NB4 (cell line): Measurements from ENCODE around the gene CFAP52.

Source experiments
- MAX ChIP-seq: IDR thresholded peaks from 2 replicates; pipeline ENCODE4 v1.6.1; 2011; ENCODE audit warnings: low read depth, low read length
- POLR2A ChIP-seq: IDR thresholded peaks from 2 replicates; pipeline ENCODE4 v1.6.1; 2011; ENCODE audit warnings: mild to moderate bottlenecking; ENCODE audit not compliant: insufficient read length; ENCODE audit errors: extremely low read depth
- TF ChIP-seq, protein P1 (sequence below): IDR thresholded peaks from one replicate; pipeline ENCODE4 v1.5.1; 2012; ENCODE audit warnings: low read depth, low read length

DNA sequence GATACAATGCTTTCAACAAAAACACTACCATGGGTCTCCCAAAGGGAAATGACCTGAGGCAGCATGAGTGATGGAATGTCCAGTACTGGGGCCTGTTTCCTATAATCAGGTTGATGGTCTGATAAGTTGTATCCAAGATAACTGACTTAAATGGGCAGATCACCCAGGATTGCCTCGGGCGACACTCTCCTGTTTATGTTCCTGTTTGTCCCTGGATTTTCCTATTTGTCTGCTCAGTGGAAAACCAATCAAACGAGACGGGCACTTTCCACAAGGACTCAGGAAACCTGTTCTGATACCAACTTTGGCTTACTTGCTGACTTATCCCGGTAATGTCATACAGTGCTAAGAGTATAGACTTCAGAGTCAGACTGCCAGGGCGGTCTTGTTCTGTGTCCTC lies 96.2 kb downstream of the CFAP52 start:
- TF ChIP-seq, protein P1, sequence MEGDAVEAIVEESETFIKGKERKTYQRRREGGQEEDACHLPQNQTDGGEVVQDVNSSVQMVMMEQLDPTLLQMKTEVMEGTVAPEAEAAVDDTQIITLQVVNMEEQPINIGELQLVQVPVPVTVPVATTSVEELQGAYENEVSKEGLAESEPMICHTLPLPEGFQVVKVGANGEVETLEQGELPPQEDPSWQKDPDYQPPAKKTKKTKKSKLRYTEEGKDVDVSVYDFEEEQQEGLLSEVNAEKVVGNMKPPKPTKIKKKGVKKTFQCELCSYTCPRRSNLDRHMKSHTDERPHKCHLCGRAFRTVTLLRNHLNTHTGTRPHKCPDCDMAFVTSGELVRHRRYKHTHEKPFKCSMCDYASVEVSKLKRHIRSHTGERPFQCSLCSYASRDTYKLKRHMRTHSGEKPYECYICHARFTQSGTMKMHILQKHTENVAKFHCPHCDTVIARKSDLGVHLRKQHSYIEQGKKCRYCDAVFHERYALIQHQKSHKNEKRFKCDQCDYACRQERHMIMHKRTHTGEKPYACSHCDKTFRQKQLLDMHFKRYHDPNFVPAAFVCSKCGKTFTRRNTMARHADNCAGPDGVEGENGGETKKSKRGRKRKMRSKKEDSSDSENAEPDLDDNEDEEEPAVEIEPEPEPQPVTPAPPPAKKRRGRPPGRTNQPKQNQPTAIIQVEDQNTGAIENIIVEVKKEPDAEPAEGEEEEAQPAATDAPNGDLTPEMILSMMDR, result no peak
- TF ChIP-seq MAX, result no peak
- no peak for TF ChIP-seq POLR2A
